Effector CD4-positive, alpha-beta T cell (primary cell): ENCODE results near the gene ACSL5.

Experiments
- DNase-seq: peaks from one replicate; pipeline ENCODE4 v3.0.0-alpha.2; 2020

The ACSL5 gene

GRCh38 chr10:112466802-112467201 is 92.9 kb downstream of the ACSL5 start:
- DNase-seq, result no peak

GRCh38 chr10:112467541-112468075 is 93.7 kb downstream of the ACSL5 start:
- no peak for DNase-seq

- DNase-seq, result no peak
Measured at GRCh38 chr10:112471878-112472487, 98.1 kb downstream of the ACSL5 start.

- no peak for DNase-seq
Measured at GRCh38 chr10:112475575-112476218, 101.8 kb downstream of the ACSL5 start.
